Glutamatergic neuron (in vitro differentiated cells): ENCODE results near the gene SEMA3F. TPM values are rescaled to one million over a fixed set of nuclear protein-coding genes. Genes with fewer than 3 reads are reported as not detected.

Experiments used
- DNase-seq: peaks from one replicate; pipeline ENCODE4 v3.0.0; 2022
- H3K27ac Mint-ChIP-seq: one replicate; pipeline ENCODE4 v1.8.0; 2020; ENCODE audit warnings: mild to moderate bottlenecking, mixed read lengths, inconsistent platforms; ENCODE audit not compliant: unreplicated experiment
- H3K27me3 Mint-ChIP-seq: one replicate; pipeline ENCODE4 v1.8.0; 2020; ENCODE audit warnings: mild to moderate bottlenecking, moderate library complexity, mixed read lengths, inconsistent platforms; ENCODE audit not compliant: unreplicated experiment
- H3K36me3 Mint-ChIP-seq: one replicate; pipeline ENCODE4 v1.8.0; 2020; ENCODE audit warnings: mild to moderate bottlenecking, mixed read lengths, inconsistent platforms; ENCODE audit not compliant: unreplicated experiment
- H3K4me1 Mint-ChIP-seq: one replicate; pipeline ENCODE4 v1.8.0; 2020; ENCODE audit warnings: mild to moderate bottlenecking, low read depth, mixed read lengths, inconsistent platforms; ENCODE audit not compliant: unreplicated experiment
- H3K4me3 Mint-ChIP-seq: one replicate; pipeline ENCODE4 v1.8.0; 2020; ENCODE audit warnings: mild to moderate bottlenecking, mixed read lengths, inconsistent platforms; ENCODE audit not compliant: unreplicated experiment
- H3K9me3 Mint-ChIP-seq: one replicate; pipeline ENCODE4 v1.8.0; 2020; ENCODE audit warnings: mild to moderate bottlenecking, moderate library complexity, mixed read lengths, inconsistent platforms; ENCODE audit not compliant: unreplicated experiment
- CTCF ChIP-seq: fragments of 200-600 bp; sonication (generic); IDR thresholded peaks from one replicate; pipeline ENCODE4 v1.5.0; 2021; ENCODE audit not compliant: partially characterized antibody, unreplicated experiment
- total RNA-seq: library from RNA; stranded (reverse); fragmentation: NEBNext Ultra II Directional; extraction: Animal tissue kit (Norgen Biotek cat#: 25700); gene quantifications from one replicate; pipeline ENCODE4 v1.2.1, GENCODE V29; 2021; ENCODE audit not compliant: unreplicated experiment

The SEMA3F gene
- total RNA-seq, 1 donor from 2014 or later, result 41.2 TPM

DNA sequence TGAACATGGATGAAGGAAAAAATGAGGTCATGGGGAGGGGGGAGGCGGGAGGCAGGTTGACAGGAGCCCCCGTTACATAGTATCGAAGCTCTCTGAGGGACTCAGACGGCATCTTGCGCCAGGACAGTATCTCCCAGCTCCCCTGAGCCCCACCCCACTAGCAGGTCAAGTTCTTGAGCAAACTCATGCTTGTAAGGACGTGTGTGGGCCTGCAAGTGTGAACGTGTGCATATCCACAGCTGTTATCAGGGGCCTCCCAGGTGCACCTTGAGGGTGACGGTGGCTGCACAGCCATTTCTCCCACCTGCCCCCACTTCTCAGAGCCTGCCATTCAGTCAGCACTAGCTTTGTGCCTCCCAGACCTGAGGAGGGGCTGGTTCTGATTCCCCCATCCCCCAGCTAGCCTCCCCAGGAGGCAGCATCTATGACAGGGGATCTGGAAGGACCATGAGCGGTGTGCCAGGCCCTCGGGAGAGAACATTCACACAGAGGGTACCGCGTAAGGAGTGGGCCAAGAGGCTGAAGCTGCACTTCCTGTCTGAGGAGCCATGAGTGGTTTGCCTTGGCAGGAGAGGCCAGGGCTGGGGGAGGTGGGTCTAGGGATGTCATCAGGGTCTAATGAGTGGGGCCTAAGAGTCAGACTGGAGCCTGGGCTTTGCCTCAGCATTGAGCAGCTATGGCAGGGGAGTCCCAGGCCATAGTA, 2.9 kb downstream of the SEMA3F start:
- H3K27me3 Mint-ChIP-seq, result peaks cover 21% of the 10 kb centered on the region
- peaks cover 12% of the 10 kb centered on the region for H3K4me1 Mint-ChIP-seq
- H3K9me3 Mint-ChIP-seq, result peaks cover 13% of the 10 kb centered on the region
- no peak overlapping the region for H3K27ac Mint-ChIP-seq
- H3K36me3 Mint-ChIP-seq, result no peaks in the 10 kb centered on the region
- no peak for TF ChIP-seq CTCF
- peak overlapping the region; percentile 89 for H3K4me3 Mint-ChIP-seq
- no peak for DNase-seq

DNA sequence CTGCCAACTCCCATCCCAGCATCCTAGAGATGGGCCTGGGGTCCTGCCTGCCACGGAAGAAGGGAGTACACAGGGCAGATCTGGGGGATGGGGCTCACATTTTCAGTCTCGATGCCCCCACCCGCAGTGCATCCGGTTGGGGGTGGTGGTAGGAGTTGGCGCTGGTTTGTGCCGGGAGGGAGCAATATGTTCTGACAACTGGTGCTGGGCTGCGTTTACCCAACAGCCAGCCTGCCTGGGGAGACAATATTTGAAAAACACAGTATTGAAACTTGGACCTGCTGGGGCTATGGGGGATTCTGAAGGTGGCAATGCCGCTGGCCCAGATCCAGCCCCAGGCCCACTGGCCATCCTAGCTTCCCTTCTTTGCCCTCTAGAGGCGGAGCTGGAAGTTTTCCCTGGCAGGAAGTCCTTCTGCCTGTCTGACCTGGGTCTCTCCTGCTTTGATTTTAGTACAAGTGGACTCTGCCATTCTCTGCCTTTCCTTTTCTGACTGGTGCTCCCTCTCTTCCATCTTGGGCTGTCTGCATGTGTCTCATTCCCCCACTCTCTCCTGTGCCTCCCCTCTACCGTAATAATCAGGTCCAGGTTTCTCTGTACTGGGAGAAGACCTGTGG, 3.5 kb downstream of the SEMA3F start:
- peaks cover 16% of the 10 kb centered on the region for H3K27me3 Mint-ChIP-seq
- H3K27ac Mint-ChIP-seq, result no peak overlapping the region
- TF ChIP-seq CTCF, result no peak
- peaks cover 13% of the 10 kb centered on the region for H3K9me3 Mint-ChIP-seq
- H3K4me1 Mint-ChIP-seq, result peaks cover 12% of the 10 kb centered on the region
- H3K4me3 Mint-ChIP-seq, result peak overlapping the region; percentile 89
- no peak for DNase-seq
- no peaks in the 10 kb centered on the region for H3K36me3 Mint-ChIP-seq

GRCh38 chr3:50160561-50160983, 5.4 kb downstream of the SEMA3F start:
- Mint-ChIP-seq H3K9me3 (peaks cover 8% of the 10 kb centered on the region), H3K4me1 (peaks cover 22% of the 10 kb centered on the region), H3K36me3 (no peaks in the 10 kb centered on the region), H3K27ac (no peak overlapping the region), H3K4me3 (no peak overlapping the region), H3K27me3 (peaks cover 12% of the 10 kb centered on the region)
- TF ChIP-seq CTCF, result no peak
- DNase-seq, result no peak

- DNase-seq, result no peak
- H3K27me3 Mint-ChIP-seq, result peaks cover 6% of the 10 kb centered on the region
- H3K4me3 Mint-ChIP-seq, result no peak overlapping the region
- peaks cover 22% of the 10 kb centered on the region for H3K4me1 Mint-ChIP-seq
- no peak for TF ChIP-seq CTCF
- H3K36me3 Mint-ChIP-seq, result no peaks in the 10 kb centered on the region
- H3K9me3 Mint-ChIP-seq, result peaks cover under 1% of the 10 kb centered on the region
- H3K27ac Mint-ChIP-seq, result no peak overlapping the region
Measured at GRCh38 chr3:50161320-50161719, 6.2 kb downstream of the SEMA3F start.

GRCh38 chr3:50162034-50162883, 7.1 kb downstream of the SEMA3F start:
- TF ChIP-seq CTCF, result no peak
- Mint-ChIP-seq H3K4me3 (no peak overlapping the region), H3K9me3 (peaks cover 1% of the 10 kb centered on the region), H3K36me3 (no peaks in the 10 kb centered on the region), H3K27ac (no peak overlapping the region), H3K27me3 (peaks cover 6% of the 10 kb centered on the region), H3K4me1 (peaks cover 29% of the 10 kb centered on the region)
- no peak for DNase-seq
